ENCODE measurements around the gene INO80D. TPM values are rescaled to one million over a fixed set of nuclear protein-coding genes. Genes with fewer than 3 reads are reported as not detected.
"Not testable (repeated sequence)": the region's sequence is repeated elsewhere in the genome, so short reads cannot be mapped to it uniquely, and the experiment has no call there.

INO80D gene
- total RNA-seq, 1 donor from 2014 or later, result 15.3 TPM

DNA sequence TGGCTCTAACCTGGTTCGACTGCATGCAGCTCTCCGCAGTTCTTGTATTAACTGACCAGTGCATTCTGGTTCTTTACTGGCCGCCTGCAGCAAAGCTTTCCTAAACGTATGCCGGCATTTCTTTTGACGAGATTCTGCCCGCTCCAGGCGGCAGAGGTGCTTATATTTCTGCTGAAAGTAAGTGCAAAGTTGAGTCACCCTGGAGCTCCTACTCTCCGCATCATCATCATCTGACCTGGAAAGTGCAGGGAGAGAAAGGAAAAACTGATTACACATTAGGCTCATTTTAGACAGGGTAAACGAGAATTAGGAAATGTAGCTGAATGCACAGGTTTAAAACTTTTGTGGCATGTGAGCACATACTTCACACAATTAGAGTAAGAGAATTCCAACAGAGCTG is 57.9 kb downstream of the INO80D start:
- peak; percentile 69 for DNase-seq (ENCODE audit: low read depth)

- no peak for DNase-seq (ENCODE audit: low read depth)
Observed at GRCh38 chr2:206023183-206023582, 62.8 kb downstream of the INO80D start.

DNA sequence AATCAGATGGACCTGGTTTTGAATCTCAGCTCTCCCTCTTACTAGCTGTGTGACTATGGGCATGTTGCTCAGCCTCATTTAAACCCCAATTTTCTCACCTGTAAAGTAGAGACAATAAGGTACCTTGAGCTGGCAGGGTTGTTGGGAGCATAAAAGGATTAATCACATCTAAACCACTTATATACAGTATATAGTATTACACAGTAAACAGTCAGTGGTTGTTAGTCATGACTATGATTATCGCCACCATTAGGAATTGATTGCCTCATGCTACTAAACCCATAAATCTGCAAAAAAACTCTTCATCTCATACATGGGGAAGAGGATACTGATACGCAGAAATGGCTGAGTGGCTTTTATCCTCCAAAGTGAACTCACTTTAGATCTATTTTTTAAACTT is 65.8 kb downstream of the INO80D start:
- no peak for DNase-seq (ENCODE audit: low read depth)

DNA sequence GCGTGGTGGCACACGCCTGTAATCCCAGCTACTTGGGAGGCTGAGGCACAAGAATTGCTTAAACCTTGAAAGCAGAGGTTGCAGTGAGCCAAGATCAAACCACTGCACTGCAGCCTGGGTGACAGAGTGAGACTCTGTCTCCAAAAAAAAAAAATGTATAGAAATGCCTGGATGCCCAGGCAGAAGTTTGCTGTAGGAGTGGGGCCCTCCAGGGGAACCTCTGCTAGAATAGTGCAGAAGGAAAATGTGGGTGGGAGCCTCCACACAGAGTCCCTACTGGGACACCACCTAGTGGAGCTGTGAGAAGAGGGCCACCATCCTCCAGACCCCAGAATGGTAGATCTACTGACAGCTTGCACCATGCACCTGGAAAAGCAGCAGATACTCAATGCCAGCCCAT is 70.2 kb downstream of the INO80D start:
- DNase-seq (ENCODE audit: low read depth), result not testable (repeated sequence)

DNA sequence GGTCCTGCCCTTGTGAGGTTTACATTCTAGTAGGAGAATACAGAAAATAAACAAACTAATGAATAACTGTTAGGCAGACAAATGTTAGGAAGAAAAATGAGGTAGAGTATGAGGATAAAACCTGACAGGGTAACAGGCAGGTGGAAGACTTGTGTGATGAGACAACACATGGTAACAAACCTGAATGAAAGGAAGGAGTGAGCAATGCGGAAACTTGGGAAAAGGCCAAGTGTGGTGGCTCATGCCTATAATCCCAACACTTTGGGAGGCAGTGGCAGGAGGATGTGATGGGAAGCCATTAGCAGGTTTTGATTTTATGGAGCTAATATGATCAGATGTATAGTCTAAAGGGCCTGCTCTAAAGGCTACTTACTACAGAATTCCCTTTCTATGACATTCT is 74.2 kb downstream of the INO80D start:
- DNase-seq (ENCODE audit: low read depth), result no peak

DNA sequence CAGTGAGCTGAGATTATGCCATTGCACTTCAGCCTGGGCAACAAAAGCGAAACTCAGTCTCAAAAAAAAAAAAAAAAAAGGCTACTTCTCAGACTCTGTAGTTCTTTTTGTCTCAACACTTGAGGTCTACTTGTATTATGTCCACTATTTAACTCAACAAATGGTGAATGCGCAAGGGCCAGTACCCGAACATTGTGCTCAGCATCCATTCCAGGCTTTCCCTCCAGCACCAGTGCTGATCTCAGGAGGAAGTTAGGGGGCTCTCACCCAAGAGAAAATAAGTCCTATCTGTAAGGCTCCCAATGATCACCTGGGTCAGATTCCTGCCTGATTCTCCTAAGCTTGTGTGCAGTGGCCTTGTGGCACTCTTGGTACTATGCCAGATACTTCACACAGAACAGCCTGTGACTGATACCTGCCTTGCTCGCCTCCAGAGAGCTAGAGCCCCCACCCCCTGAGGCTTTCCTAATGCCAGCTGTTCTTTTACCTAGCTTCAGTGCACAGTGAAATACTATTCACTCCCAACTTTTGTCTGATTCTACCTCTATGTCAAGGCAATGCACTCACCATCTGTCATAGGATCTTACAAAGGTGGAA is 74.9 kb downstream of the INO80D start:
- DNase-seq (ENCODE audit: low read depth), result peak; percentile 14

GRCh38 chr2:206004004-206004693 is 81.8 kb downstream of the INO80D start:
- peak; percentile 36 for DNase-seq (ENCODE audit: low read depth)

- no peak for DNase-seq (ENCODE audit: low read depth)
Observed at GRCh38 chr2:206002440-206002839, 83.5 kb downstream of the INO80D start.

- DNase-seq (ENCODE audit: low read depth), result no peak
Observed at GRCh38 chr2:206001912-206002311, 84.1 kb downstream of the INO80D start.

DNA sequence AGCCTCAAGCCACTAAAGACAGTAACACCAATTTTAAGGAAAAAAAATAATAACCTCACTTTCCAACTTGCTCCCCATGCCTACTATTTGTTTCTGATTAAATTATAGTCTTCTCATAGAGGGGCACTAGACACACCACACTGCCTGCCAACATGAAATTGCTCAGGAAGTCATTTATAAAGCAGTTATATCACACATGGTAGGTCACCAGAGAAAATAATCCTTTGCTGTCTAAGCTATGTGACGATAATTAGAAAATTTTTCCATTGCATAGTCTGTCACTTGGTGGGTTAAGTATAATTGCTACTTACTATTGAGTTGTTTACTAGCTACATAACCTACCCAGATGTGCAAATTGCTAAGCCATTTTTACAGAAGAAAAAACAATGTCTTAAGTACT is 85.2 kb downstream of the INO80D start:
- no peak for DNase-seq (ENCODE audit: low read depth)

DNA sequence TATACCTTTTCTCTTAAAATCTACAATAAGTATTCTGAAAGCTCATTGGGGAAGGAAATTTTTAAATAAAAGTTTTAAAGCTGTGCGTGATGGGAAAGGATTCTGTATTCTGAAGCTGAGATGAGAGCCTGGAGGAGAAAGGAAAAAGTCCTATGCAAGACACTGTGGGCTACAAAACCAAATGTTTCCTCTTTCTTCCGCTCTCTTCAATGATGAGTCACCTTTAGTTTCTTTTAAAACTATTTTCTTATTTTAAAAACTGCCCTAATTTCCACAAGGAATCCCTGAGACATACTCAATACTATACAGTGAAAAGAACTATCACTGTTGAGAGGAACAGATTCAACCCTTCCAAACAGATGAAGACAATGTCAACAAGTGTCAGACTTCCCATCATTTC is 87.4 kb downstream of the INO80D start:
- no peak for DNase-seq (ENCODE audit: low read depth)

DNA sequence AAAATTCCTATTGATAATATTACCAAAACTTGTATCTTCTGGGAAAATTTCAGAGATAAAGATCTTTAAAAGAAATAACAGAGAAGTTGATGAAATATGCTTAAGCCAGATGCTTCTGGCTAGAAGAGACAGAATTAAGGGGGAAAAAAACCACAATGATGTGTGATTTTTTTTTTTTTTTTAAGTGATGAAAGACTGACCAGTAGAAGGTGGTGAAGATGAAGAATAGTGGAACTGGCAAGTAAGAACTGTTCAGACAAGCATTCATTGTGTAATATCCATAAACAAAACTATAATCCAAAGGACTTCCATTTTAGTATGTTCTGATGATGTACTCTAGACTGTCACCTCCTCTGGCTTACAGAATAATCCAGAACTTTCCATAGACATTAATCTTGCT is 89.8 kb downstream of the INO80D start:
- no peak for DNase-seq (ENCODE audit: low read depth)

DNA sequence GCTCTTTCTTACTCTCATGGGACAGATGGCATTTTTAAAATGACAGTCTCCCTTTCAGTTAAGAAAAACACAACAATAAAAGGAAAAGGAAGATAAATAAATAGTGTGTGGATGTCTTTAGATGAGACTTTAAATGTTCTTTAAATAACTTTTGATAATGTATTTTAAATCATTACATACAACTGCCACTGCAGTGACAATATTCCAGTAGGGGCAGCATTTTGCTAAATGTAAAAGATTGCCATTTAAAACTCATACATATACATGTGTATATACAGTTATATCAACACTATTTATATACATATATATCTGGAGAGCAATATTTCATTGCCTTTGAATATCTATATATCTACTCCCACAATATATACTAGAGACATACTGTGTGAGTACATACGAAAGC is 90.7 kb downstream of the INO80D start:
- DNase-seq (ENCODE audit: low read depth), result no peak

- no peak for DNase-seq (ENCODE audit: low read depth)
Observed at GRCh38 chr2:205994344-205994743, 91.6 kb downstream of the INO80D start.

- DNase-seq (ENCODE audit: low read depth), result no peak
Observed at GRCh38 chr2:205990104-205990503, 95.9 kb downstream of the INO80D start.

DNA sequence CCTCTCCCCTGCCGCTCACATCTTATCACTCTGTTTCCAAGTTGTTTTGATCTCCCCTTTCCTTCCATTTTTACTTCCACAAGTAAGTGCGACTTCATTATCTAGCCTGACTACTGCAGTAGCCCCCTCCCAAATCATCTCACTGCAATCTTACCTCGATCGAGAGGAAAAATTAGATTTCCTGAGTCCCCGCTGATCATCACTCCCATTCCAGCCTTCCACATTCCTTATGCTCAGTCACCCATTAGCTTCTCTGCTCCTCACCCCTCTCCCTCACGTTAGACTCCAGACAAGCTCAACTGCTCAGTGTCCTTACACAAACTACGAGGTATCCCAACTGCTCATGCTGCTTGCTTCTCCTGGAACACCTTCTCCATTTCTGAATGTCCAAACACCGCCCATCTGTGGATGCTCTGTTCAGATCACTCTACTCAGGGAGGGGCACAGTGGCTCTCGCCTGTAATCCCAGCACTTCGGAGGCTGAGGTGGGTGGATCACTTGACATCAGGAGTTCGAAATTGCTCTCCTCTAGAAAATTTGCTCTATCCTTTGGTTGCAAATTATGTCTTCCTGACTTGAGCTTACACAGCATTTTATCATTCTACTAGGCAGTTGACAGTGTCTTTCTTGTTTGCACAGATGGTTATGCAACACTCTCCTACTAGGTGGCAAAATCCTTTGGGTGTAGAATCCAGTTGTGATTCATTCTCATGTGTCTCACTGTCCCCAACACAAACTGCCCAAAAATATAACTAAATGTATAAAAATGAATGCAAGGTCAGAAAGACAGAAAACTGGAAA is 96.5 kb downstream of the INO80D start:
- peak; percentile 76 for DNase-seq (ENCODE audit: low read depth)

DNA sequence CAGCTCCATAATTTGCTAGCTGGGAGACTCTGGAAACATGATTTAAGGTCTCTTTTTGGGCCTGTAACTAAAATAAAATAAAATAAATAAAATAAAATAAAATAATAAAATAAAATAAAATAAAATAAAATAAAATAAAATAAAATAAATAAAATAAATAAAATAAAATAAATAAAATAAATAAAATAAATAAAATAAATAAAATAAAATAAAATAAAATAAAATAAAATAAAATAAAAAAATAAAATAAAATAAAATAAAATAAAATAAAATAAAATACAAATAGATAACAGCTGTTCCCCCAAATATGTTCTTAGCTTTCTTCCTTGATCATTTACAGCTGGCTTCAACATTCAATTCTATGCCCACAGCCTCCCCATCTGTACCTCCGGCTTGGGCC is 97.3 kb downstream of the INO80D start:
- not testable (repeated sequence) for DNase-seq (ENCODE audit: low read depth)

- DNase-seq (ENCODE audit: low read depth), result no peak
Observed at GRCh38 chr2:205988274-205988673, 97.7 kb downstream of the INO80D start.

DNA sequence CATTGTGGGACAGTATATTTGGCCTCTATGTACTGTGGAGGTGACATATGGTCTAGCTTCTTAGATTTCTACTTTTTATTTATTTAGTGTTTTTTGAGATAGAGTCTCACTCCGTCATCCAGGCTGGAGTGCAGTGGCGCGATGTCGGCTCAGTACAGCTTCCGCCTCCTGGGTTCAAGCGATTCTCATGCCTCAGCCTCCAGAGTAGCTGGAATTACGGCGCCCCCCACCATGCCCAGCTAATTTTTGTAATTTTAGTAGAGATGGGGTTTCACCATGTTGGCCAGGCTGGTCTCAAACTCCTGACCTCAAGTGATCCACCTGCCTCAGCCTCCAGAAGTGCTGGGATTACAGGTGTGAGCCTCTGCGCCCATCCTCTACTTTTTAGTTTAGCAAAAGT is 99.6 kb downstream of the INO80D start:
- DNase-seq (ENCODE audit: low read depth), result not testable (repeated sequence)

DNA sequence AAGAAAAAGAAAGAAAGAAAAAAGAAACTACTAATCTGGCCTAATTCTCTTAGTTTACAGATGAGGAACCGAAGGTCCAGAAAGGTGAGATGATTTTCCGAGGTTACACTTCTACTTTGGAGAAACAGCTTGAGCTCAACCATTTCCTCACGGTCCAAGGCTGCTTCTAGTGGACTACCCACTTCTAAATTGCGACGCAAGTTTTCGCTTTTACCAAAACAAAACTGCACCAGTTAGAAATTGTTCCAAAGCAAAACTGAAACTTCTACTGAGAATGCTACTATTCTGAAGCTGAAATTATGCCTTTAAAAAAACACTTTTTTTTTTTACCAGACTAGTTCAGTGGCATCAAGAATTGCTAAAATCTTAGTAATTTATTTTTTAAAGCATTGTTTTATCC is 101.6 kb downstream of the INO80D start:
- no peak for DNase-seq (ENCODE audit: low read depth)

- no peak for DNase-seq (ENCODE audit: low read depth)
Observed at GRCh38 chr2:205982776-205983327, 103.1 kb downstream of the INO80D start.

DNA sequence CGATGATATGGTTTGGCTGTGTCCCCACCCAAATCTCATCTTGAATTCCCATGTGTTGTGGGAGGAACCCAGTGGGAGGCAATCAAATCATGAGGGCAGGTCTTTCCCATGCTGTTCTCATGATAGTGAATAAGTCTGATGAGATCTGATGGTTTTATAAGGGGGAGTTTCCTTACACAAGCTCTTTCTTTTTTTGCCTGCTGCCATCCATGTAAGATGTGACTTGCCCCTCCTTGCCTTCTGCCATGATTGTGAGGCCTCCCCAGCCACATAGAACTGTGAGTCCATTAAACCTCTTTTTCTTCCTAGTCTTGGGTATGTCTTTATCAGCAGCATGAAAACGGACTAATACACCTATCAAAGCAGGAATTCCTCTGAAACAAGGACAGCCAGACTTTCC is 107.2 kb downstream of the INO80D start:
- not testable (repeated sequence) for DNase-seq (ENCODE audit: low read depth)

- DNase-seq (ENCODE audit: low read depth), result not testable (repeated sequence)
Observed at GRCh38 chr2:205977699-205978098, 108.3 kb downstream of the INO80D start.
